K562 (cell line): Measurements from ENCODE around the gene SCN8A. TPM values are rescaled to one million over a fixed set of nuclear protein-coding genes. Genes with fewer than 3 reads are reported as not detected.

Experiments
- ATAC-seq: fragments of 200-7000 bp; cut with Tn5 transposase; 3 replicates; pipeline ENCODE4 v1.9.1; 2020; ENCODE audit warnings: moderate library complexity
- BruUV-seq: library from RNA; stranded (reverse); fragments of 400-500 nt; replicated peaks from 2 replicates; lab custom pipeline; 2021; lab: Mats Ljungman, UMichigan
- CTCF ChIA-PET: fragments of 300-600 bp; formaldehyde crosslinking; extraction: SDS; loops from one replicate; lab custom pipeline; 2021; ENCODE audit warnings: low intra/inter-chr PET ratio; lab: Yijun Ruan, JAX
- POLR2A ChIA-PET: fragments of 300-600, 350-650 bp; sonication (Branson Sonifier 250); formaldehyde crosslinking; extraction: SDS; loops from one replicate; lab custom pipeline; 2021; ENCODE audit warnings: antibody characterized with exemption, inconsistent platforms; lab: Yijun Ruan, JAX
- DNase-seq, 4 experiments: peaks; one replicate each; pipeline versions ENCODE4 v3.0.0 to v3.0.0-alpha.2; 2011 to 2018; ENCODE audit warnings: low spot score in 3 of 4, mixed read lengths in 3 of 4; ENCODE audit errors: extremely low read depth in 1 of 4
- FAIRE-seq: peaks from 2 replicates; lab custom pipeline; 2011; peaks lifted over from hg19 to GRCh38; lab: Jason Lieb, UNC
- H2AFZ ChIP-seq: 2 replicates; pipeline ENCODE4 v1.6.0; 2011; ENCODE audit warnings: low read depth, low read length, control low read depth, inconsistent platforms
- H3K27ac ChIP-seq: fragments of 200-600 bp; 3 replicates; pipeline ENCODE4 v1.8.0; 2011; ENCODE audit warnings: low read depth, mild to moderate bottlenecking, control low read depth, inconsistent platforms, low read length, moderate library complexity, mixed read lengths; ENCODE audit errors: extremely low read depth
- H3K27me3 ChIP-seq, 2 experiments: fragments of 300-600 bp in 1 of 2; 2 replicates in 1 of 2; 3 replicates in 1 of 2; pipeline versions ENCODE4 v1.6.0 to v1.8.0; 2011; ENCODE audit warnings: inconsistent platforms in 2 of 2, low read length in 2 of 2, mild to moderate bottlenecking in 1 of 2, mixed read lengths in 1 of 2, moderate library complexity in 1 of 2; ENCODE audit not compliant: control insufficient read depth in 2 of 2, insufficient read depth in 2 of 2
- H3K36me3 ChIP-seq: fragments of 300-600 bp; 3 replicates; pipeline ENCODE4 v1.8.0; 2011; ENCODE audit warnings: mild to moderate bottlenecking, low read length, inconsistent platforms; ENCODE audit not compliant: control insufficient read depth, insufficient read depth
- H3K4me1 ChIP-seq, 2 experiments: fragments of 200-600 bp in 1 of 2; replicated peaks in 1 of 2; 2 replicates in 1 of 2; 3 replicates in 1 of 2; pipeline versions ENCODE4 v1.5.1 to v1.8.0; 2011; ENCODE audit warnings: inconsistent platforms in 2 of 2, low read length in 2 of 2, mild to moderate bottlenecking in 1 of 2, mixed read lengths in 1 of 2, moderate library complexity in 1 of 2; ENCODE audit not compliant: control insufficient read depth in 2 of 2, insufficient read depth in 2 of 2
- H3K4me2 ChIP-seq: 2 replicates; pipeline ENCODE4 v1.6.1; 2011; ENCODE audit warnings: low read length, control low read depth, inconsistent platforms, mixed read lengths; ENCODE audit not compliant: insufficient read depth
- H3K4me3 ChIP-seq: fragments of 200-600 bp; sonication (generic), shearing (Covaris generic); 2 replicates; pipeline ENCODE4 v1.5.1; 2016; ENCODE audit warnings: control low read depth, inconsistent platforms
- H3K79me2 ChIP-seq: fragments of 200-600 bp; 3 replicates; pipeline ENCODE4 v1.8.0; 2011; ENCODE audit warnings: low read length, inconsistent platforms; ENCODE audit not compliant: control insufficient read depth, insufficient read depth
- H3K9ac ChIP-seq, 2 experiments: 2 replicates each; pipeline versions ENCODE4 v1.6.0 to v1.6.1; 2011; ENCODE audit warnings: low read depth in 2 of 2, low read length in 2 of 2, control low read depth in 1 of 2, inconsistent platforms in 1 of 2, mild to moderate bottlenecking in 1 of 2, mixed read lengths in 1 of 2; ENCODE audit not compliant: insufficient read depth in 1 of 2
- H3K9me1 ChIP-seq: one replicate; pipeline ENCODE4 v1.6.0; 2011; ENCODE audit warnings: inconsistent platforms, mild to moderate bottlenecking, low read length, moderate library complexity; ENCODE audit not compliant: control insufficient read depth, insufficient read depth
- H3K9me3 ChIP-seq: replicated peaks from 2 replicates; pipeline ENCODE4 v1.5.1; 2011; ENCODE audit warnings: low read depth, low read length, inconsistent platforms; ENCODE audit not compliant: control insufficient read depth, insufficient read depth
- H4K20me1 ChIP-seq: replicated peaks from 2 replicates; pipeline ENCODE4 v1.6.1; 2011; ENCODE audit warnings: low read length, inconsistent platforms, mixed read lengths; ENCODE audit not compliant: control insufficient read depth, insufficient read depth
- CCNT2 ChIP-seq: IDR thresholded peaks from 2 replicates; pipeline ENCODE4 v1.6.1; 2011; ENCODE audit warnings: borderline replicate concordance, low read depth, mild to moderate bottlenecking, moderate library complexity, mixed read lengths, low read length; ENCODE audit not compliant: insufficient read length; ENCODE audit errors: extremely low read depth
- ILK ChIP-seq: fragments of 450-650 bp; IDR thresholded peaks from 2 replicates; pipeline ENCODE4 v1.6.1; 2016; ENCODE audit warnings: missing genetic modification characterization, low read depth, mild to moderate bottlenecking, missing compliant biosample characterization, moderate library complexity, borderline replicate concordance
- KAT8 ChIP-seq: fragments of 450-650 bp; IDR thresholded peaks from 2 replicates; pipeline ENCODE4 v1.6.1; 2016; ENCODE audit warnings: low read depth, mild to moderate bottlenecking
- WGBS: fragments of 100-300 bp; shearing (Covaris generic); methylation state at CpG from one replicate; pipeline ENCODE4 v1.1.6; 2016; ENCODE audit warnings: low coverage, mixed read lengths; ENCODE audit not compliant: insufficient coverage; ENCODE audit errors: missing lambda C conversion rate; 5-methylcytosine and 5-hydroxymethylcytosine counted together
- in situ Hi-C: fragments of 300-500 bp; cut with MboI; formaldehyde crosslinking; loops from 4 replicates; pipeline ENCODE4 v1.15.0; 2018; ENCODE audit warnings: inconsistent platforms, mixed read lengths
- intact Hi-C: fragments of 100-400 bp; cut with micrococcal nuclease; formaldehyde crosslinking; loops from 2 replicates; pipeline ENCODE4 v1.14.2; 2022
- polyA plus RNA-seq, 8 experiments: library from polyadenylated mRNA; depleted of rRNA in 4 of 8; stranded (reverse) in 5 of 8; unstranded in 3 of 8; fragments of >200 nt; fragmentation: Nextera tagmentation in 2 of 8; fragmentation: Illumina TruSeq in 1 of 8; extraction: Ambion mirVana in 2 of 8; extraction: Trizol in 1 of 8; gene quantifications; 2 replicates each; pipeline versions ENCODE4 v1.2.1 to v1.2.3, GENCODE V29; 2011 to 2014; ENCODE audit warnings: inconsistent platforms in 1 of 8, missing spikeins in 1 of 8
- total RNA-seq, 7 experiments: library from RNA; depleted of rRNA in 6 of 7; stranded (reverse); fragments of >200 nt in 6 of 7; fragmentation: Illumina TruSeq in 2 of 7; extraction: Trizol in 2 of 7; gene quantifications; 2 replicates each; pipeline versions ENCODE4 v1.2.1 to v1.2.3, GENCODE V29; 2011 to 2021; ENCODE audit warnings: low replicate concordance in 1 of 7

The SCN8A gene
- total and polyA plus RNA-seq, 9 of the 15 experiments (the other 6 are each of a cell fraction or from before 2014, with no cell fraction given) = 0.03 to 0.29 (median 0.15) TPM; not detected in 1

GRCh38 chr12:51687614-51688013 is 96.6 kb downstream of the SCN8A start:
- Histone ChIP-seq H3K9me1 (no peaks in the 10 kb centered on the region), H3K4me2 (no peak overlapping the region), H3K4me3 (no peak overlapping the region), H3K27ac (no peak overlapping the region), H3K36me3 (no peaks in the 10 kb centered on the region), H4K20me1 (no peaks in the 10 kb centered on the region), H3K27me3 (peaks cover 0 to 5% of the 10 kb centered on the region in 2 experiments; a peak in 3 of 5 replicates), H3K9me3 (no peaks in the 10 kb centered on the region), H3K4me1 (no peaks in the 10 kb centered on the region), H2AFZ (no peak overlapping the region), H3K79me2 (no peaks in the 10 kb centered on the region), H3K9ac (no peak overlapping the region)
- WGBS = 4% methylated on average over 3 of the region's 3 CpGs
- ATAC-seq (no peak), FAIRE-seq (no peak), DNase-seq (no peak)
- ChIA-PET CTCF (no interaction called here), POLR2A (interaction anchor here (1.0 kb wide), 1 partner anchor 12 kb away, joined by 3 read pairs; no protein-coding TSS in a partner anchor)
- in situ Hi-C loops = no loop called here
- TF ChIP-seq CCNT2 = no peak
- TF ChIP-seq ILK (tag) = no peak
- intact Hi-C loops = no loop called here
- BruUV-seq = no TSS peak

GRCh38 chr12:51689983-51690382 is 99.0 kb downstream of the SCN8A start:
- in situ Hi-C loops = no loop called here
- H3K4me3 ChIP-seq = no peak overlapping the region
- H3K79me2 ChIP-seq = no peaks in the 10 kb centered on the region
- no peaks in the 10 kb centered on the region for H3K4me1 ChIP-seq
- ChIA-PET CTCF (no interaction called here), POLR2A (no interaction called here)
- no TSS peak for BruUV-seq
- WGBS = 0% methylated on average over 4 of the region's 4 CpGs
- no peaks in the 10 kb centered on the region for H3K36me3 ChIP-seq
- no peak overlapping the region for H2AFZ ChIP-seq
- H3K27me3 ChIP-seq = peaks cover 0 to 5% of the 10 kb centered on the region in 2 experiments; a peak in 3 of 5 replicates
- no peak for TF ChIP-seq KAT8
- H3K9me1 ChIP-seq = no peaks in the 10 kb centered on the region
- H3K9ac ChIP-seq = no peak overlapping the region
- no peak overlapping the region for H3K4me2 ChIP-seq
- no peaks in the 10 kb centered on the region for H4K20me1 ChIP-seq
- H3K9me3 ChIP-seq = no peaks in the 10 kb centered on the region
- intact Hi-C loops = no loop called here
- FAIRE-seq = no peak
- no peak for DNase-seq
- no peak for ATAC-seq
- no peak overlapping the region for H3K27ac ChIP-seq
